HG03108 (cell line): ENCODE results near the gene HAL.

Experiments
- ATAC-seq: cut with Tn5 transposase; IDR thresholded peaks from one replicate; pipeline ENCODE4 v1.9.1; 2021; ENCODE audit warnings: moderate library complexity; ENCODE audit not compliant: unreplicated experiment

Gene HAL, protein sequence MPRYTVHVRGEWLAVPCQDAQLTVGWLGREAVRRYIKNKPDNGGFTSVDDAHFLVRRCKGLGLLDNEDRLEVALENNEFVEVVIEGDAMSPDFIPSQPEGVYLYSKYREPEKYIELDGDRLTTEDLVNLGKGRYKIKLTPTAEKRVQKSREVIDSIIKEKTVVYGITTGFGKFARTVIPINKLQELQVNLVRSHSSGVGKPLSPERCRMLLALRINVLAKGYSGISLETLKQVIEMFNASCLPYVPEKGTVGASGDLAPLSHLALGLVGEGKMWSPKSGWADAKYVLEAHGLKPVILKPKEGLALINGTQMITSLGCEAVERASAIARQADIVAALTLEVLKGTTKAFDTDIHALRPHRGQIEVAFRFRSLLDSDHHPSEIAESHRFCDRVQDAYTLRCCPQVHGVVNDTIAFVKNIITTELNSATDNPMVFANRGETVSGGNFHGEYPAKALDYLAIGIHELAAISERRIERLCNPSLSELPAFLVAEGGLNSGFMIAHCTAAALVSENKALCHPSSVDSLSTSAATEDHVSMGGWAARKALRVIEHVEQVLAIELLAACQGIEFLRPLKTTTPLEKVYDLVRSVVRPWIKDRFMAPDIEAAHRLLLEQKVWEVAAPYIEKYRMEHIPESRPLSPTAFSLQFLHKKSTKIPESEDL

DNA sequence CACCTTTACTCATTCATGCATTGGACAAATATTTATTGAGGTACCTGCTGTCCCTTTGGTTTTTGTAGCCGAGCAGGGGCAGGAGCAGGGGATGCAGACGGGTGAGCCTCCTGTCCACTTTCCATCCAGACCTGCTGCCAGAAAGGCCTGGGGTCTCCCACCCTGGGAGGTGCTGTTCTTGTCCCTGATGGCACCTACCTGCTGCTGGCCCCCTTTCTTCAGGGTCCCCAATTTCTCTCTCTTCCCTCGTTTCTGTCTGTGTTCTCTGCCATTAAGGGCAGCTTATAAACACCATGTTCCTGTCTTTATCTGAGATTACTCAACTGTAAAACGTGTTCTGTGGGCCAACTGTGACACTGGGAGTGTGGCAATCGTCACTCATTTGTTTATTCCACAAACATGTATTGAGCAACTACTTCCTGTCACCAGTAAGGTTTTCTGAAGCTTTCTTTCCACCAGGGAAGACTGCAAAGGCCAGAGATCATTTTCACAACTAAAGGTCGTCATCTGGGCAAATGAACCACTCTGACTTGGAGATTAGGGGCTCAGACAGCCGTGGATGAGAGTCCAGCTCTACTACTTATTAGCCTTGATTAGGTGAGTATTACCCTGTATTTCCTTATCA lies at the start of gene HAL:
Gene HAL, minus strand, starts transcription at position 311 of the 625 bp plus-strand sequence. CDS start 434 bp downstream, outside the sequence.
- no peak for ATAC-seq

DNA sequence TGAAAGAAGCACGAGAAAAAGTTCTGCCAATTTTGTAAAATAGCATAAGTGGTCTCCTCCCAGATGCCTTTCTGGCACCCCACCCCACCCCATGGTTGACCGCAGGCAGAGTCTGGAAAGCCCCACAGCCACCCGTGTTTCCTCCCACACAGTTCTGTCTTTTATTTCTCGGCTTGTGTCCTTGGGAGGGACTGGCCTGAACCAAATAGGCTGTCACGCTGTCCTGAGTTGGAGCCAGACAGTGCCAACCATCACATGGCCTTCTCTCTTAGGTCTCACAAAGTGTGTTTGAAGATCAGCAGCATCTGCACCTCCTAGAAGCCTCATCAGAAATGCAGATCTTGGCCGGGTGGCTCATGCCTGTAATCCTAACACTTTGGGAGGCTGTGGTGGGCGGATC lies 49.4 kb upstream of the HAL start:
- ATAC-seq, result no peak

DNA sequence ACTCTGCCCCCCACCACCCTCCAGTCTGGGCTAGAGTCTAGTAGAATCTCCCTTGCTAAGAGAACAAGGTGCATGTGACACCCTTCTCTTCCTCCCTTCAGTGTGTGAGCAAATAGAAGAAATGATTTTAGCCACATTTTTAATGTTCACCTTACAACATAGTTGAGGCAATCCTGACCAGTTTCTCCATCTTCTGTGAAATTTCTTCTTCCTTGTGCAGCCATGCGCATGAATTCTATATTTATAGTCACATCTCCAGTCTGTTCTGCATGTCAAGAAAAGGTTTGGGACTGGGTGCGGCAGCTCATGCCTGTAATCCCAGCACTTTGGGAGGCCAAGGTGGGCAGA lies 48.8 kb upstream of the HAL start:
- ATAC-seq, result no peak

DNA sequence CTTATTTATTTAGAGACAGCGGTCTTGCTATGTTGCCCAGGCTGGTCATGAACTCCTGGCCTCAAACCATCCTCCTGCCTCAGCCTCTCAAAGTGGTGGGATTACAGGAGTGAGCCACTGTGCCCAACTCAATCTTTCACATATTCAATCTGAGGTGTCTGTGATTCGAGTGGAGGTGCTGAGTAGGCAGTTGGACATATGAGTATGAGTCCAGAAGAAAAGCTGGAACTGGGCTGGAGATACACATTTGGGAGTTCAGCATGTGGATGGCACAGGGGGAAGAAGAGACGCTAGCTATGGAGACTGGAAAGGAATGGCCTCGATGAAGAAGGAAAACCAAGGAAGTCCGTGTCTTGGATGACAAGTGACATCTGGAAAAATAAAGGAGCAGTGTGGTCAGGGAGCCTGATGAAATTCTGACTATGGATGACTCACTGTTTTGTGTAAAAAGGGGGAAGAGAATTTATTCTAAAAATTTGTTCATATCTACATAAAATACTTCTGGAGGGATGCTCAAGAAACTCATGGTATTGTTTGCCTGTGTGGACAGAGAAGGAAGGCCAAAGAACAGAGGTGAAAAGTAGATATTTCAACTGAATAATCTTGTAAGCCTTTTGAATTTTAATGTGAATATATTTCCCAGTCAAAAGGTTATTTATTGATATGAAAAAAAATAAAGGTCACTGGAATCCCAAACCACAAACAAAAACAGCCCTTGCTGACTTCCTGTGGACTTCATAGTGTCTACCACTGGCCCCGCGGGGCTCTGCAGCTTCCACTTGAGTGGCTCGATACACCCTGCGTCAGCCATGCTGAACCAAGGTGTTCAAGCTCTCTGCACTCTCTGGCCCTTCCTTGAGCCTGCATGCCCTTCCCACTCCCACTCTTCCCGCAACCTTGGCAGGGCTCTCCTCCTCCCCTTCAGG lies 48.1 kb upstream of the HAL start:
- ATAC-seq, result no peak

DNA sequence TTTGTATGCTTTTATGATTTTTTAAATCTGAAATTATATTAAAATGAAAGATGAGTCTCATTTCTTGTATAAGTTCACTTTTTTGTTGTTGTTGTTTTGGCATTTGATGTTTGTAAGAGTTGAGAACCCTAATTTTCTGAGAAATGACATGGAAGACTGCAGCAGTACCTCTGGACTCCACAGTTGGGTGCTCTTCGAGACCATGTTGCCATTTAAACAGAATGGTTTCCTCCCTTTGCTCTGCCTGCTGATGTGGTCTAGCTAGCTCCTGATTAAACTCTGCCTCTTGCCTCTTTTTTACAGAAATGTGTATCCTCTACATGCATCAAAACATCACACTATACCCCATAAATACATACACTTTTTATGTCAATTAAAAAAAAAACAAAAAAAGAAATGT lies 45.0 kb upstream of the HAL start:
- no peak for ATAC-seq

DNA sequence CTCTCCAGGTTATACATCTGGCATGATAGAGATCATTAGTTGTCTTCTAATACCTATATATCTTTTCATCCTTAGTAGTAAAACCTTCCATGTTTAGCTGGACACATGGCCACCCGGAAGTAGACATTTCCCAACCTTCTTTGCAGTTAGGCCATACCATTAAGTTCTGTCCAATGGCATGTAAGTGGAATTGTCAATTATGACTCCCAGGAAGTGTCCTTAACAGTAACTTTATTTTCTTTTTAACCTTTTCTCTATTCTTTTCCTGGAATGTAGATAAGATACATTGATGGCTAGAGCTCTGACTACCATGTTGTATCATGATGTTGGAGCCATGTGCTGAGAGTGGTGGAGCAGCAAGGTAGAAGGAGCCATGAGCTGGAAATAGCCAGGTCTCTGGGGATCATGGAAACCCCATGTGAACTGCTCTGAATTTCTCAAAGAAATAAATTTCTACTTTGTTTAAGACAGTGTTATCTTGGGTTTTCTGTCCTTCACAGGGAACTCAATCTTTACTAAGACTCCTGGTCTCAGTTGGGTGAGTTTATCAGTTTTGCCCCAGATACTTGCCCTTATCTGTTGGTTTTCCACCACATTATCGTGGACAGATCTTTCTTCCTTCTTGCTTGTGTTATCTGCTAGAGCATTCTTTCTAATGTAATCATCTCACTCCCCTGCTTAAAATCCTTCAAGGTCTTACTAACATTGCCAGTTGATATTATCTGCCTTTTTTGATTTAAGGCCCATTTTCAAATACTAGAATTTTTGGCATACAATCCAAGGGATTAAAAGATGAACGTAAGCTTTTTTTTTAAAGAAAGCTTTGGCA lies 44.4 kb upstream of the HAL start:
- ATAC-seq, result no peak

DNA sequence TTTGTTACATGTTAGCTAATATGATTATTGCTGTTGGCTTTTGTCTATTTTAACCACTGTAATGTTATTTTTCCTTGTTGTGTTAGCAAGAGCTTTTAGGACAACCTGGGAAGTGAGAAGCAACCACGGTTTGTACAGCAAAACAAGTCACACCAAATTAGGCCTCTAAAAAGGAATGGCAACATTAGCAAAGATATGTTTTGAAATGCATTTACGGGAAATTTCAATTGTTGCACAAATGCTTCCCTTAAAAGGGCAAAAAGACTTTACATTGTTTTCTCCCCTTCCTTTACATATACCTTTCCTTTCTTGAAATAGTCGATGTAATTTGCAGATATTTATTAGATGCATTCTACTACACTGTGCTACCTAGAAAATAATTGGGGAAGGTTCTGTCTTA lies 43.4 kb upstream of the HAL start:
- ATAC-seq, result no peak

DNA sequence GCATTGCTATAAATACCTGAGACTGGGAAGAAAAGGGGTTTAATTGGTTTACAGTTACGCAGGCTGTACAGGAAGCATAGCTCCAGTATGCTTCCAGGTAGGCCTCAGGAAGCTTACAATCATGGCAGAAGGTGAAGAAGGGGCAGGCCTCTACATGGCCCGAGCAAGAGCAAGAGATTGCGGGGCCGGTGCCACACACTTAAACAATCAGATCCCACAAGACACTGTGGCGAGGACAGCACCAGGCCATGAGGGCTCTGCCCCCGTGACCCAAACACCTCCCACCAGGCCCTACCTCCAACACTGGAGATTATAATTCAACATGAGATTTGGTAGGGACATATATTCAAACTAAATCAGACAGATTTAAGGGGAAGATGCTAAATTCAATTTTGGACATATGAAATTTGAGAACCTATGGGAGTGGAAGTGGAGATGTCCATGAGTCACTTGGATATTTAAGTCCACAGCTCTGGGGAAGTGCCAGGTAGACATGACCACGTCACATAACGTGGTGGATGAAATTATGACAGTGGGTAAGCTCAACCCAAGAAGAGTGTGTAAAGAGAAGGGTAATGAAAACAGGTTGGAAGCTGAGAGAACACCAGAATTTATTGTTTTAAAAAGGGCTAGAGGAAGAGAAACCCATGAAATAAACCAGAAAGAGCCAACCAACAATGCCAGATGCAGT lies 40.8 kb upstream of the HAL start:
- ATAC-seq, result no peak

DNA sequence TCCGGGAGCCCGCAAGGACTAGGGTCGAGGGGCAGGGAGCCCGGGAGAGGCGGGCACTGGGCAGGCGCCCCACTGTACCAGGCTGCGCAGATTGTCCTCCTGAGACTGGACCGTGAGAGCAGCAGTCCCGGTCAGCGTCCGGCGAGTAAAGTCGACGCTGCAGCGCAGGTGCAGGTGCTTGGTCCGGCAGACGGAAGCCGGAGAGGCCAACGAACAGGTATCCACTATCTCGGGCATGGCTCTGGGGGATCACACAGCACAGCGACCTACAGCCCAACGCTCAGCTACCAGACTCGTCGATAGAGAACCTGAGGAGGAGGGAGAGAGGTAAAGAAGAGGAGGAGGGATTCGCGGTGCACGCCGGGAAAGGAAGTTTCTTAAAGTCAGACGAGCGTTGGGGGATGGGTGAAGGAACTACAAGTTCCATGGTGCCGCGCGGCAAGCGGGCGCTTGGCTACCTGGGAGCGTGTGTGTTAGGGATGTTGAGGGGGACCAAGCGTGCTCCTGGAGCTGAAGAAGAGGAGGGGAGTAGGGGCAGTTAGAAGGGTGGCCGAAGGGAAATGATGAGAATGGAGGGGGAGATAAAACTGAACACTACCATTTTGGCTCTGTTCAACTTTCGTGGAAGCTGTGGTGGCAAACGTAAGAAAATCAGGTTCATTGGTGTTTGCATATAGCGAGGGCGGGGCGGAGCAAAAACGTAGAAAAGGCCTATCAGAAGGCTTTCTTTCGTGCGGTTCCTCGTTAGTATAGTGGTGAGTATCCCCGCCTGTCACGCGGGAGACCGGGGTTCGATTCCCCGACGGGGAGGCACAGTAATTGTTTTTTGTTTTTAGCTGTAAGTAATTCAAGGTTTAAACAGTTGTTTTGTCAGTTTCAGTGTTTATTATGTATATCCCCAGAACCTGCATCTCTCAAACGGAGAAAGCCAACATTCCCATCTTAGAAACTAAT lies 39.4 kb upstream of the HAL start, which contains the start of gene LTA4H:
Gene LTA4H, minus strand, starts transcription at position 305 of the 954 bp plus-strand sequence. Its CDS starts 68 bp downstream, at position 237.
- ATAC-seq, result peak; percentile 92

DNA sequence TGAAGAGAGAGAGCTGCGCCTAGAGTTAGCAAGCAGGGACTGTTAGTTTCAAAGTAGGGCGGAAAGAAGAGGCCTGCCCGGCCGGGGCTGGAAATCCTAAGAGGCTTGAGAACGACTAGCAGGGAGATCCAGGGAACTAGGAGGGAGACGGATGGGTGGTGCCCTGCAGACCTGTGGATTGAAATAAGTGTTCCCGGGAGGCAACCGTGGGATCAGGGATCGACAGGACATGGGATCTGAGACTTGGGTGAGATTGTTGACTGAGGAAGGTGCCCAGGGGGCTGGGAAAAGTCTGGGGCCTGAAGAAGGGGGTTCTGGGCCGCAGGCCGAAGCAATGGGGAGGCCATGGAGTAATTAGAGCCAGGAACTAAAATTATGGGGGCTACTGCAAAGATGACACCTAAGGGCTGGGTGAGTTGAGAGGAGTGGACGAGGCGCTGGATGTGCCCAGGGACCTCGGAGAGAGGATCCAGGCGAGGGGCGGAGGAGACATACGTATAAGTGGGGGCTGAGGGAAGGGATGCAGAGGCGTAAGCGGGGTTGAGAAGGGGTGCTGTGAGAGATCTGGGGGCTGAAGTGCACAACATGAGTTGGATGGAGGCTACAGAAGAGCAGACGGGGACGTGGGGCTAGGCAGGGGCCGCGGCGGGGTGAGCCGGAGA lies 38.6 kb upstream of the HAL start:
- peak; percentile 5 for ATAC-seq

DNA sequence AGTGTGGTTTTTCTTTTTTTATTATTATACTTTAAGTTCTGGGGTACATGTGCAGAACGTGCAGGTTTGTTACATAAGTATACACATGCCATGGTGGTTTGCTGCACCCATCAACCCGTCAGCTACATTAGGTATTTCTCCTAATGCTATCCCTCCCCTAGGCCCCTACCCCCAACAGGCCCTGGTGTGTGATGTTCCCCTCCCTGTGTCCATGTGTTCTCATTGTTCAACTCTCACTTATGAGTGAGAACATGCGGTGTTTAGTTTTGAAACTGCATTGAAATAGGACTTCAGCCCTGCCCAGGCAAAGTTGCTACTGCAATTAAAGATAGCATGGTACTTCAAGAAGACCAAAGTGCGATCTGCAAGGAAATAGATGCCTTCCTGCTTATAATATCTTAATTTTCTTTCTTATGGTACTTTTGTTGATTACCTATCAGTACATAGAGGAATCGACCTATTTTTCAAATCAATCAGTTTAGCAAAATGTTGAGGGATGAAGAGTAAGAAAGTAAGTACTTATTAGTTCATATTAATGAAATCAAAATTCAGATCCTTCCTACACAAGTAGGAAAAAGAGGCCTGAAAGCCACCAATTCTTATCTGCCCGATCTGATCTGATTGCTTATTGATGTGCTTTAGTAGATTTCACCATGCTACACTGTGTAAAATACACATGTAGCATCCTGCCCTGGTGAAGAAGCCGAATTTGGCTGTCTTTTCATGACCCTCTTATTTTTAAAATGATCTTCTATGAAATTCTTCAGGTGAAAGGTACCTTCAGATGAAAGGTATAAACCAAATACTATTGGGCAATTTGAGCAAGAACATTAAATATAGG lies 37.6 kb upstream of the HAL start:
- no peak for ATAC-seq

DNA sequence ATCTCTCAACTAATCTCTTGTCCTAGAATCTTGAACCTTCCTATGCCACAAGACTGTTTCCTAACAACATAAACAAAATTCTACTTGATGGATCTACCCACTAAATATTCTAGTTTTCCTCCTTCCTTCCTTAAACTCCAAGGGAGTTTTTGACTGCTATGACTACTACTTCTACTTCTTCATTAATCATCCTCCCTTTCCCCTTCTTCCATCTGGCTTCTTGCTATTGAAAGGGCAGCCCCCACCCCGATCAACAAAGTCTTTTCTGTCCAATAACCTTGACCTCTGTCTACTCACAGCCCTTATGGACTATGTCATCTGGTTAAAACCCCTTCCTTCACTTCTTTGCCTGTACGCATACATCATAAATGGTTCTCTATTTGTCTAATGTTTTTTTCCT lies 33.7 kb upstream of the HAL start:
- ATAC-seq, result no peak

DNA sequence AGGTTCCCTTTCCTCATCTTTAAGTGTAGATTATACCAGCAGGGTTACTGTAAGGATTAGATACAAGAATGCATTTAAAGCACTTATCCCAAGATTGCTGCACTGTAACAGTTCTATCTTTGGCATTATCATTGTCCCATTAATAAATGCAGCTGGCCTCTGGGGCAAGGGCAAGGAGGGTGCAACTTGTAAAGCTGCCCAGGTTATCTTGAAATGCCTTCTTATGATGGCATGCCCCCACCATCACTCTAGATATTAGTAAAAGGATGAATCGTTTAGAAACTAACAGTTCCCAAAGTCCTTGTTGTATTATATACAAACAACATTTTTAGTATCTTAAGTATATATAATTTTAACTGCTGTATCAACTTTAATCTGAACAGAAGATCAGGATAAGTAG lies 32.4 kb upstream of the HAL start:
- no peak for ATAC-seq

DNA sequence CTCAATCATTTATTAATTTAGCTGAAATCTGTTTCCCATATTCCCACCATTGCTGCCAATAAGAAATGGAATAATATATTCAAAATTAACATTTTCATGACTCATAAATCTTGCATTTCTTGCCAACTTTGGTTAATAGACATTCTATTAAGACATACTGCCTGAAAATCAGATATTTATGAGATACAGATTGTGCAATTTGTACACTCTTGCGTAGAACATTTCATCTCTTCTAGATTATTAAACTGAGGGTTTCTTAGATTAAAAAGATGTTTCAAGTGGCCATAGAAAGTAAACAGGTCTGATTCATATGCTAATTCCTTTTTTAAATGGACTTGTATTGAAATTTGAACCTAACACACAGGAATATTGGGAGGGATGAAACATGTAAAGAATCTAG lies 30.2 kb upstream of the HAL start:
- no peak for ATAC-seq

DNA sequence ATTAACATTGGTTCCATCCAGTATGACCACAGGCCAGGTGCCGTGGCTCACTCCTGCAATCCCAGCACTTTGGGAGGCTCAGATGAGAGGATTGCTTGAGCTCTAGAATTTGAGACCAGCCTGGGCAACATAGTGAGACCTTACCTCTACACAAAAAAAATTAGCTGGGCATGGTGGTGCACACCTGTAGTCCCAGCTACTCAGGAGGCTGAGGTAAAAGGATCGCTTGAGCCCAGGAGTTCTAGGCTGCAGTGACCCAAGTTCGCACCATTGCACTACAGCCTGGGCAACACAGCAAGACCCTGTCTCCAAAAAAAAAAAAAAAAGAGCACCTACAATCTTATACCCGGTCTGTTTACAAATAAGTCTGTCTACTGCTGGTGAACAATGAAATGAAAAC lies 29.4 kb upstream of the HAL start:
- no peak for ATAC-seq

DNA sequence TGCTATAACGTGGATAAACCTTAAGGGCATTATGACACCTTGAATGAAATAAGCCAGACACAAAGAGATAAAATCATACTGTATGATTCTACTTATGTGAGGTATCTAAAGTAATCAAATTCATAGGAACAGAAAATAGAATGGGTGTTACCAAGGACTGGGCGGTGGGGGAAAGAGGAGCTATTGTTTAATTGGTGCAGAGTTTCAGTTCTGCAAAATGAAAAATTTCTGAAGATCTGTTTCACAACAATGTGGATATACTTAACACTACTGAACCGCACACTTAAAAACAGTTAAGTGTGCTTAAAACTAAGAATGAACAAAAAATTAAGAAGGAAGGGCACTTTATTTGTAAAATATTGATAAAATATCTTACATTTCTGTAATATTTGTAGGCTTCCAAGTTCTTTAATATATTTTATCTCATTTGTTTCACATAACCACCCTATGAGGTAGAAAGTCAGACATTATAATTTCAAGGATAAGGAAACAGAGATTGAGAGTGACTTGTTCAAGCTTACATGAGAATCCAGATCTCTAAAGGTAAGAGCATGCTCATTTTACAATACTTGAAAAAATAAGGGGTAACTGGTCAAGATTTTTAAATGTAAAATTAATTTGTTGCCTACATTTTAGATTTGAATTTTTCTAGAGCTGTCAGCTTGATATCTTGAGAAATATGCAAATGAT lies 24.3 kb upstream of the HAL start:
- peak; percentile 91 for ATAC-seq
